Ovary (tissue), 9 donors: ENCODE data around the gene SLC43A2. TPM values are rescaled to one million over a fixed set of nuclear protein-coding genes. Genes with fewer than 3 reads are reported as not detected.

Source experiments
- DNase-seq, 5 donors: peaks; one replicate each; pipeline ENCODE4 v3.0.0-alpha.2; 2019 to 2020
- H3K27ac ChIP-seq, 2 donors: fragments of 200-600 bp; one replicate each; pipeline versions ENCODE4 v1.5.1 to v1.8.0; 2019 to 2022
- H3K27me3 ChIP-seq: fragments of 200-600 bp; one replicate; pipeline ENCODE4 v1.8.0; 2022
- H3K36me3 ChIP-seq: fragments of 200-600 bp; sonication (generic); one replicate; pipeline ENCODE4 v1.5.1; 2019
- H3K4me1 ChIP-seq: one replicate; pipeline ENCODE4 v1.8.1; 2013; ENCODE audit warnings: mild to moderate bottlenecking, moderate library complexity; ENCODE audit not compliant: insufficient read depth
- H3K4me3 ChIP-seq: fragments of 200-600 bp; sonication (generic); one replicate; pipeline ENCODE4 v1.5.1; 2017
- H3K9me3 ChIP-seq, 2 donors: fragments of 200-600 bp in 1 of 2; sonication (generic) in 1 of 2; one replicate each; pipeline versions ENCODE4 v1.5.1 to v1.8.1; 2013 to 2019; ENCODE audit warnings: mild to moderate bottlenecking in 1 of 2, moderate library complexity in 1 of 2
- CTCF ChIP-seq, 3 donors: fragments of 450-650 bp in 2 of 3; fragments of 200-600 bp in 1 of 3; IDR thresholded peaks; one replicate each; pipeline versions ENCODE4 v1.5.1 to v1.8.0; 2016 to 2022; ENCODE audit warnings: antibody characterized with exemption in 3 of 3, mild to moderate bottlenecking in 1 of 3
- EP300 ChIP-seq: sonication (generic); formaldehyde crosslinking; IDR thresholded peaks from one replicate; pipeline ENCODE4 v1.6.1; 2017; ENCODE audit warnings: antibody characterized with exemption
- POLR2A ChIP-seq: fragments of 450-650 bp; IDR thresholded peaks from one replicate; pipeline ENCODE4 v1.6.1; 2017; ENCODE audit warnings: antibody characterized with exemption, mild to moderate bottlenecking, moderate library complexity
- WGBS, 3 donors: extraction: QIAGEN DNeasy Blood & Tissue Kit in 1 of 3; methylation state at CpG; one replicate each; pipeline versions ENCODE4 v1.1.5 to v1.1.7; 2013 to 2017; 5-methylcytosine and 5-hydroxymethylcytosine counted together
- intact Hi-C, 4 donors: fragments of 100-400 bp; cut with DNase I; formaldehyde crosslinking; loops; one replicate each; pipeline versions ENCODE4 v1.11.0 to v1.15.1; 2022 to 2023
- polyA plus RNA-seq, 2 donors: library from polyadenylated mRNA; stranded (reverse); fragments of 200-250 nt in 1 of 2; fragments of 350-450 nt in 1 of 2; fragmentation: Illumina TruSeq in 1 of 2; extraction: RNeasy Lipid Tissue Mini Kit (QIAGEN cat#74804) in 1 of 2; gene quantifications; one replicate each; pipeline ENCODE4 v1.2.3, GENCODE V29; 2013 to 2014
- total RNA-seq, 7 donors: library from RNA; depleted of rRNA in 2 of 7; stranded (reverse); fragments of >200 nt in 2 of 7; fragmentation: NEBNext Ultra II Directional in 3 of 7; extraction: Animal tissue kit (Norgen Biotek cat#: 25700) in 3 of 7; gene quantifications; one replicate each; pipeline versions ENCODE4 v1.1.0 to v1.2.4, GENCODE V29; 2016 to 2023
- donor health status: DM: no; HTN: no; CAD: no; lungs with moderate emphysema.
- donor health status: DM: no; HTN: no; CAD: no.
- donor health status: Bipolar disorder and iron deficiency.
- donor health status: DM: yes; HTN: yes; CAD: no.
- donor health status: DM: no; HTN: no; CAD: no.
- donor health status: DM: yes; HTN: yes; CAD: no.

The SLC43A2 gene
- total and polyA plus RNA-seq, 9 donors, result 3.5 to 24.6 (median 7.1) TPM

GRCh38 chr17:1640329-1641064 is 11.9 kb upstream of the SLC43A2 start:
- Histone ChIP-seq H3K36me3 (no peaks in the 10 kb centered on the region), H3K4me1 (peaks cover 5% of the 10 kb centered on the region), H3K9me3 (no peaks in the 10 kb centered on the region), H3K4me3 (no peak overlapping the region), H3K27me3 (no peaks in the 10 kb centered on the region), H3K27ac (no peak overlapping the region)
- intact Hi-C loops, result loop anchor here in 2 of 4 donors (5.0 to 10.0 kb wide), 2 partner anchors 68 to 144 kb away; no protein-coding TSS in a partner anchor
- WGBS, 3 donors, result 77% methylated on average over 22 to 23 of the region's 23 CpGs
- DNase-seq, result no peak
- no peak for TF ChIP-seq CTCF (IDR thresholded peaks at IDR 0.05)

- Histone ChIP-seq H3K9me3 (no peaks in the 10 kb centered on the region), H3K4me3 (no peak overlapping the region), H3K4me1 (peaks cover 5% of the 10 kb centered on the region), H3K27ac (no peak overlapping the region), H3K27me3 (no peaks in the 10 kb centered on the region), H3K36me3 (no peaks in the 10 kb centered on the region)
- TF ChIP-seq CTCF (IDR thresholded peaks at IDR 0.05), result no peak
- TF ChIP-seq EP300, result no peak
- TF ChIP-seq POLR2A, result no peak
- intact Hi-C loops, result loop anchor here in 2 of 4 donors (5.0 to 10.0 kb wide), 2 partner anchors 67 to 145 kb away; no protein-coding TSS in a partner anchor
- DNase-seq, result no peak
- 72 to 82% (median 82%) methylated on average over 11 of the region's 11 CpGs for WGBS, 3 donors
These were observed 11.0 kb upstream of the SLC43A2 start for GRCh38 chr17:1639549-1640180.

- WGBS, 3 donors, result 66 to 75% (median 75%) methylated on average over 19 of the region's 19 CpGs
- TF ChIP-seq EP300, result no peak
- TF ChIP-seq POLR2A, result no peak
- no peak for TF ChIP-seq CTCF (IDR thresholded peaks at IDR 0.05)
These were observed 10.1 kb upstream of the SLC43A2 start for GRCh38 chr17:1638624-1639300.

GRCh38 chr17:1638171-1638590 is 9.5 kb upstream of the SLC43A2 start:
- no peak for TF ChIP-seq CTCF (IDR thresholded peaks at IDR 0.05)
- TF ChIP-seq EP300, result no peak
- no peak for TF ChIP-seq POLR2A
- intact Hi-C loops, result no loop called here
- Histone ChIP-seq H3K36me3 (no peaks in the 10 kb centered on the region), H3K9me3 (no peaks in the 10 kb centered on the region), H3K4me3 (no peak overlapping the region), H3K27ac (no peak overlapping the region), H3K4me1 (no peaks in the 10 kb centered on the region), H3K27me3 (no peaks in the 10 kb centered on the region)
- 71 to 81% (median 75%) methylated on average over 17 of the region's 17 CpGs for WGBS, 3 donors
- no peak for DNase-seq

More at GRCh38 chr17:1638624-1639300, 10.1 kb upstream of the SLC43A2 start:
- Histone ChIP-seq H3K4me3 (no peak overlapping the region), H3K27me3 (no peaks in the 10 kb centered on the region), H3K4me1 (peaks cover under 1% of the 10 kb centered on the region), H3K27ac (no peak overlapping the region), H3K9me3 (no peaks in the 10 kb centered on the region), H3K36me3 (no peaks in the 10 kb centered on the region)
- intact Hi-C loops, result no loop called here
- no peak for DNase-seq
